Mucosa of stomach (tissue), 1 donor: ENCODE measurements around the gene SCYGR7.

Source experiments
- H3K27me3 ChIP-seq: one replicate; pipeline ENCODE4 v1.7.0; 2013; ENCODE audit warnings: mild to moderate bottlenecking, low read length; ENCODE audit not compliant: control insufficient read depth, insufficient read depth
- H3K36me3 ChIP-seq: one replicate; pipeline ENCODE4 v1.7.0; 2013; ENCODE audit warnings: low read length; ENCODE audit not compliant: control insufficient read depth, insufficient read depth
- H3K4me1 ChIP-seq: one replicate; pipeline ENCODE4 v1.7.0; 2013; ENCODE audit warnings: mild to moderate bottlenecking, low read length; ENCODE audit not compliant: control insufficient read depth, insufficient read depth
- H3K4me3 ChIP-seq: one replicate; pipeline ENCODE4 v1.7.0; 2013; ENCODE audit warnings: low read length
- H3K9ac ChIP-seq: one replicate; pipeline ENCODE4 v1.7.0; 2013; ENCODE audit warnings: mild to moderate bottlenecking, low read length, moderate library complexity
- H3K9me3 ChIP-seq: one replicate; pipeline ENCODE4 v1.7.0; 2013; ENCODE audit warnings: mild to moderate bottlenecking, low read length, moderate library complexity; ENCODE audit not compliant: control insufficient read depth
- donor health status: Pancreatic carcinoma.

Gene SCYGR7

DNA sequence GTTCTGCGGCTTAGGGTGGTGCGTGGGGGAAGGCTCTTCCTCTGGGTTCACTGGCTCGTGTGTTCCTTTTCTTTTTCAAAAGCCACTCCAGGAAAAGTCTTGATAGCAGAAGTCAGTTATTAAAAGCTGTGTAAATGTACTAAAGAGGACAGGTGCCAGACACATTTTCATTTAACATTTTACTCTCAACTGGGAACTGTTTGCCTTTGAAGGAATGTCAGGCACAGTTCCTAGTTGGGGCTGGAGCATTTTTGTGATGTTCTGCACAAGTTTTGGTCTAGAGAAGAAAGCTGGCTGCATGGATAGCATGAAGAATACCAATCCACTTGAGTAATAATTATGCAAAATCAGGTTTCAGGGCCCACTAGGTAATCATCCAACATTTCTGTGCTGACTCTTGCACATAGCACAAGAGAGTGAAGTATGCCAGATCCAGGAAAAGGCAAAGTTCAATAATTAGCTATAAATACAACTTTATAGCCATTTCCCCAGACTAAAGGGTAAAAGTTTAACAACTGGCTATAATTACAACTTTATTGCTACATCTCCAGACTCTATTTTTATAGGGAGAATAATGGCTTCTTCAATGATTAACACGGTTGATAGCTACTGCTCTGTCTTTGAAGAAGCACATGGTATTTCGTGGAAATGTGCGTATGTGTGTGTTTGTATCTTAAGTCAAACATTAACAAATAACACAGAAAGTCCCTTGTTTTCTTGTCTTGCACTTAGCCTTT is 33.8 kb downstream of the SCYGR7 start:
- no peak overlapping the region for H3K9ac ChIP-seq
- H3K4me3 ChIP-seq, result no peak overlapping the region
- no peaks in the 10 kb centered on the region for H3K27me3 ChIP-seq
- peaks cover 6% of the 10 kb centered on the region for H3K4me1 ChIP-seq
- no peaks in the 10 kb centered on the region for H3K36me3 ChIP-seq
- H3K9me3 ChIP-seq, result no peaks in the 10 kb centered on the region

DNA sequence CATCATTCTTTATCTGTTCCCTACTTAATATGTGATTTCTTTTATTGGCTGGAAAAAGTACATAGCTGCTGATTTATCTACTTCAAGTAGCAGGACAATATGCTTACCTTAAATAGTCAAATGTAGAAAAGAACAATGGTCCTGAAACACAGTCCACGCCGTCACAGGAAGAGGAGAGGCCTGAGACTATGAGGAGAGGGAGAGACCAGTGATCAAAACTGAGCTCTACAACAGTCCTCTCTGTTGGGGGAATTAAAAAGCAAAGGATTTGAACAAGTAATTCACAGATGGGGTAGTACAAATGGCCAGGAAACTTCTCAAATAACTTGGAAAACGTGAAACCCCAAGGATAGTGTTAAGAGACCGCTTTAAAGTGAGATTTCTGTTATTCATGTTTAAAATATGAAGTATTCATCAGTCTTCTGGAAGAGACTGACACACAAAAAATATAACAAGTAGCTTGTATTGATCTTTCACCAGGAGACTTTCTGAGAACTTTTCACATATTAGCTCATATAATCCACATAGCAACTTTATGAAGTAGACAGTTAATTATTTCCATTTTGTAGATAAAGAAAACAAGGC is 37.7 kb downstream of the SCYGR7 start:
- H3K27me3 ChIP-seq, result no peaks in the 10 kb centered on the region
- no peaks in the 10 kb centered on the region for H3K4me1 ChIP-seq
- H3K9ac ChIP-seq, result no peak overlapping the region
- no peaks in the 10 kb centered on the region for H3K9me3 ChIP-seq
- H3K4me3 ChIP-seq, result no peak overlapping the region
- no peaks in the 10 kb centered on the region for H3K36me3 ChIP-seq

DNA sequence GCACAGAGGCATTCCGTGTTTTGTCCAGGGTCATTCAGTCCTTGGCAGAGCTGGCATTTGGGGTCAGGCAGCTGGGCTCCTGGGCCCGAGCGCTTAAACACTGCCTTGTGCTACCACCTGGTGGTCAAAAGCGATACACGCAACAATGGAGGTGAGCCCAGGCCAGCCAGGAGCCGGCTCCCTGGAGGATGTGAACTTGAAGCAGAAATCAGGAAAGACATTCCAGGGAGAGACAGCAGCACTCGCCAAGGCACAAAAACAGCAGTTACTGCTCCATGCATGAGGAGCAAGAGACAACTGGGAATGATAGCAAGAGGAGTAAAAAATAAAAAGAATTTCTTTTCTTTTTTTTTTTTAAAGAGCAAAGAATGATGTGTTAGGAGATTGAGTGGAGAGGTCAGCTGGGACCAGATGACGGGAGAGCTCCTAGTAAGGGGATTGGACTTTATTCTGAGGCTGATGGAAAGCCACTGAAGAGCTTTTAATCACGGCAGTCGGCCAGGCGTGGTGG is 38.3 kb downstream of the SCYGR7 start:
- Histone ChIP-seq H3K4me3 (no peak overlapping the region), H3K9ac (no peak overlapping the region), H3K9me3 (no peaks in the 10 kb centered on the region), H3K4me1 (no peaks in the 10 kb centered on the region), H3K27me3 (no peaks in the 10 kb centered on the region), H3K36me3 (no peaks in the 10 kb centered on the region)

DNA sequence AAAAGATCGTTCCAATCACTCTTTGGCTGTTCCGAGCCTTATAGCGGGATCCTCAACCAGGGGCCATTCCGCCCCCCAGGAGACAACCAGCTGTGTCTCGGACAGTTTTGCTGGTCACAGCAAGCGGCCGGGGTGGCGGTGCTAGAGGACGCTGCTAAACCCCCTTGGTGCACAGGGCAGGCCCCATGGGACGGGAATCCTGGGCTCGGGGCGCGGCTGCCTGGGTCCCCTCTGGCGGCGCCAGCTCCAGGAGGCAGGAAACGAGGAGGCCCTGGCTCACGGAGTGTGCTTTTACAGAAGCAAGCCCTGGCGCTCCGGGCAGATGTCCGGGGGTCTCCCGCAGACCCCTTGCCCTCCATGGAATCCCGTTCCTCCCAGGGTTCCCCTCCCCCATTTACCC is 39.7 kb downstream of the SCYGR7 start:
- no peaks in the 10 kb centered on the region for H3K4me1 ChIP-seq
- no peaks in the 10 kb centered on the region for H3K9me3 ChIP-seq

DNA sequence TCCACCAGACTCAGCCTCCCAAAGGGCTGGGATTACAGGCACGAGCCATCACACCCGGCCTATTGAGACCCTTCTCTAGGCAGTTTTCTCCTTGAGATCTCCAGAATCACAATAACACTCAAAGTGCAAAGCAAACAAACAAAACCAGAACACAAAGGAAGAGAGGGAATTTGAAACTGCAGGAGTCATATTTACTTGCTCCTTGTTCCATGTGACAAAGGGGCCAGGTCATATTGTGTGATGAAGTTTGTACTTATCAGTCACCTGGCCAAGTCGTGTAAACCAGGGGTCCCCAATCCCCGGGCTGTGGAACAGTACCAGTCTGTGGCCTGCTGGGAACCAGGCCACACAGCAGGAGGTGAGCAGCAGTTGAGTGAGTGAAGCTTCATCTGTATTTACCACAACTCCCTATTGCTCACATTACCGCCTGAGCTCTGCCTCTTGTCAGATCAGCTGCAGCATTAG is 44.1 kb downstream of the SCYGR7 start:
- Histone ChIP-seq H3K36me3 (no peaks in the 10 kb centered on the region), H3K9ac (no peak overlapping the region), H3K4me1 (peaks cover 7% of the 10 kb centered on the region), H3K4me3 (no peak overlapping the region), H3K27me3 (no peaks in the 10 kb centered on the region), H3K9me3 (no peaks in the 10 kb centered on the region)

More for the DNA sequence above, 39.7 kb downstream of the SCYGR7 start:
- H3K36me3 ChIP-seq, result no peaks in the 10 kb centered on the region
- no peaks in the 10 kb centered on the region for H3K27me3 ChIP-seq
- no peak overlapping the region for H3K9ac ChIP-seq
- no peak overlapping the region for H3K4me3 ChIP-seq

DNA sequence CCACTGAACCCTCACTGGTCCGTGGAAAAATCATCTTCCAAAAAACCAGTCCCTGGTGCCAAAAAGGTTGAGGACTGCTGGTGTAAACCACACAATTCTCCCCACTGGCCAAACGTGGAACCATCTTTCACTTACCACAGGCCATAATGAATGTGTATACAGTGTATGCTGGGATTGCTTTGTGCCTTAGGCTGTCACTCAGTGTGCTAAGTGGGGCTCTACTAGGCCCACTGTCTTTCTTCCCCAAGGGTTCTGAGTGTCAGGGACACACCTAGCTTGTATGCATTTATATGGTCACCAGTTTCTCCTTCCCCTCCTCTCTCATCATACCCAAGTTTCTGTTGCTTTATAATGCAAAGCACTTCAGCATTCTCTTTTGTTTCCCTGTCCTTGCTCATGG is 44.8 kb downstream of the SCYGR7 start:
- peaks cover 7% of the 10 kb centered on the region for H3K4me1 ChIP-seq
- no peak overlapping the region for H3K9ac ChIP-seq
- H3K4me3 ChIP-seq, result no peak overlapping the region
- no peaks in the 10 kb centered on the region for H3K9me3 ChIP-seq
- H3K36me3 ChIP-seq, result no peaks in the 10 kb centered on the region
- no peaks in the 10 kb centered on the region for H3K27me3 ChIP-seq

DNA sequence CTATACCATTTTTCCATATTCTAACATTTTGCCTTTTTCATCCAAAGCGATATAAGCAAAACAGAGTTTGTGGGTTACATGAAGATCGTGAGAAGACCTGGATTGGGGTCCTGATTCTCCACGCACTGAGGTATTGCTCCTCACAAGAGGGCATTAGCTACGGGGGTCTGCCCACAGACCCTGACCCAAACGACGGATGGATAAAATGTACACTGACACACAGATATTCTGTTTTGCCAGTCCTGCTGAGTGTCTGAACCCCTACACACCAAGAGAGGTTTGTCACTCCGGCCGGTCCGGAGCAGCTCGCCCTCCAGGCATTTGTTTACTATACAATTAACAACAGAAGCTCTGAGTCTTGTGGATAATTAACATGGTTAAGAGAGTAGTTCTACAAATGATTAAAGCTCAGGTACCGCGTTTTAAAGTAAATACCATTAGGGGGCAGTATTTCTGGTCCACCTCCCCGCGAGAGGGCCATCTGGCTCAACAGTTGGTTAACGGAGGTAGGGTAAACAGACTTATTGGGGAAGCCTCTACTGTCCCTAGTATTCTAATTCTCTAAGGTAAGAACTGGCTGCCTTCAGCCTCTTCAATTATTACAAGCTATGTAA is 46.0 kb downstream of the SCYGR7 start:
- Histone ChIP-seq H3K27me3 (no peaks in the 10 kb centered on the region), H3K4me1 (peaks cover 7% of the 10 kb centered on the region), H3K4me3 (no peak overlapping the region), H3K9me3 (no peaks in the 10 kb centered on the region), H3K36me3 (no peaks in the 10 kb centered on the region), H3K9ac (no peak overlapping the region)

DNA sequence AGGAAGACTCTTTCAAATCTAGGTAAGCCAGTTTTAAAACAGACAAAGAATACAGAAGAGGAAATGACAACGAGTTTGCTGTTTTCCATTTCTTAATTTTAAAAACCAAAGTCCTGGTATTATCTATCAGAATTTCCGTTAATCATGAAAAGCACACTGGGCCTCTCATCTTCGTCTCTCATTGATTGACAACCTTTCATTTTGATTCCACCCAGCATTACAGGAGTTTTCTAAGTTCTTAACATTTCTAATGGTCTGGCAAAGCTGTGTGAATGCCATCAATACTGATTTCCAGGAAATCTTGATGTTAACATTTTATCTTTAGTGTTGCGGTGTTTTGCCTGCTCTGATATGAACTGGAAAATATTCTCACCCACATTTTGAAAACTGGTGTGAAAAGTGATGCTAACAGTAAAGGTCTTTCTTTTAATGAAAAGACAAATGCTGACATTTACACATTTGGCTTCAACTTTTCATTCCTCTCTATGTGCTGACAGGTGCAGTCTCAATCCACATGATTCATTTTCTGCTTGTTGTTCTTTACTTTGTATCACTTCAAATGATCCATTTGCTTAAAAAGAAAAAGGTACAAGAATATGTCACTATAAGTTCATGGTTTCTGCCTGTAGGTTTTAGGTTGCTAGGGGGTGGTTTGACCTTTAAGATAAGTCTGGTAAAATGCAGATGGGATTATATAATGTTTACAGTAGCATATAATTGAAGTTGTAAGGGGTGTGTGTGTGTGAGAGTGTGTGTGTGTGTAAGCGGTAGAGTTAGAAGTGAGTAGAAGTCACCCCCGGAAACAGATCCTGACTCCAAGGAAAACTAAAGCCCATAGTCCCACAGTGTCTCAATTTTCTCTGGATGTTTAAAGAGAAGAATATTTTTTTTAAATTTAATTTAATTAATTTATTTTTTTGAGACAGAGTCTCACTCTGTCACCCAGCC is 47.0 kb downstream of the SCYGR7 start:
- Histone ChIP-seq H3K9me3 (no peaks in the 10 kb centered on the region), H3K27me3 (no peaks in the 10 kb centered on the region), H3K9ac (no peak overlapping the region), H3K36me3 (no peaks in the 10 kb centered on the region), H3K4me1 (peaks cover 7% of the 10 kb centered on the region), H3K4me3 (no peak overlapping the region)
